NT2/D1 (cell line): ENCODE results near the gene NUDT16L1.

Source experiments
- SUZ12 ChIP-seq: IDR thresholded peaks from 2 replicates; pipeline ENCODE4 v1.6.1; 2011; ENCODE audit not compliant: insufficient read length, insufficient read depth; ENCODE audit errors: extremely low read depth
- YY1 ChIP-seq: IDR thresholded peaks from 2 replicates; pipeline ENCODE4 v1.6.1; 2011; ENCODE audit not compliant: insufficient read length, insufficient read depth
- ZNF274 ChIP-seq: IDR thresholded peaks from 2 replicates; pipeline ENCODE4 v1.6.1; 2011; ENCODE audit warnings: mild to moderate bottlenecking, low read depth, low read length

- TF ChIP-seq YY1 (no peak), ZNF274 (no peak), SUZ12 (no peak)
Observed at GRCh38 chr16:4737545-4737944, 44.2 kb downstream of the NUDT16L1 start.
